Keratinocyte (primary cell): ENCODE results near the gene PRKCA. TPM values are rescaled to one million over a fixed set of nuclear protein-coding genes. Genes with fewer than 3 reads are reported as not detected.
A peak's percentile ranks its signal among the peaks of the same experiment; 100 is the strongest.
"Not testable (repeated sequence)": the region's sequence is repeated elsewhere in the genome, so short reads cannot be mapped to it uniquely, and the experiment has no call there.

Source experiments
- DNase-seq: peaks from one replicate; pipeline ENCODE4 v3.0.0-alpha.2; 2011; ENCODE audit warnings: low read depth, missing footprints, low spot score
- FAIRE-seq: peaks from 2 replicates; lab custom pipeline; 2011; peaks lifted over from hg19 to GRCh38; lab: Jason Lieb, UNC
- H2AFZ ChIP-seq: 2 replicates; pipeline ENCODE4 v1.6.0; 2012; ENCODE audit warnings: low read length, control low read depth, inconsistent platforms; ENCODE audit not compliant: control insufficient read depth
- H3K27ac ChIP-seq: 2 replicates; pipeline ENCODE4 v1.5.1; 2011; ENCODE audit warnings: low read length; ENCODE audit not compliant: control insufficient read depth, insufficient read depth
- H3K27me3 ChIP-seq: 3 replicates; pipeline ENCODE4 v1.6.0; 2011; ENCODE audit warnings: low read length; ENCODE audit not compliant: control insufficient read depth, insufficient read depth; ENCODE audit errors: extremely low read depth
- H3K36me3 ChIP-seq, 2 experiments: 2 replicates in 1 of 2; 3 replicates in 1 of 2; pipeline ENCODE4 v1.5.1; 2011; ENCODE audit warnings: low read length in 2 of 2, mild to moderate bottlenecking in 1 of 2; ENCODE audit not compliant: control insufficient read depth in 2 of 2, insufficient read depth in 2 of 2; ENCODE audit errors: extremely low read depth in 1 of 2
- H3K4me1 ChIP-seq: 3 replicates; pipeline ENCODE4 v1.5.1; 2011; ENCODE audit warnings: low read length; ENCODE audit not compliant: control insufficient read depth, insufficient read depth; ENCODE audit errors: extremely low read depth
- H3K4me2 ChIP-seq: 3 replicates; pipeline ENCODE4 v1.6.0; 2011; ENCODE audit warnings: low read depth, low read length; ENCODE audit not compliant: control insufficient read depth, insufficient read depth; ENCODE audit errors: extremely low read depth
- H3K4me3 ChIP-seq, 3 experiments: fragments of 200-600 bp in 1 of 3; sonication (generic) in 1 of 3; 2 replicates in 2 of 3; 3 replicates in 1 of 3; pipeline ENCODE4 v1.5.1; 2011 to 2016; ENCODE audit warnings: low read length in 3 of 3, mild to moderate bottlenecking in 3 of 3, control low read depth in 2 of 3, inconsistent platforms in 1 of 3, low read depth in 1 of 3, mixed read lengths in 1 of 3, mixed run types in 1 of 3, moderate library complexity in 1 of 3; ENCODE audit not compliant: control insufficient read depth in 2 of 3, insufficient read depth in 2 of 3; ENCODE audit errors: extremely low read depth in 1 of 3
- H3K79me2 ChIP-seq: 2 replicates; pipeline ENCODE4 v1.6.0; 2012; ENCODE audit warnings: low read length; ENCODE audit not compliant: control insufficient read depth, insufficient read depth
- H3K9ac ChIP-seq: 3 replicates; pipeline ENCODE4 v1.6.0; 2011; ENCODE audit warnings: low read length; ENCODE audit not compliant: control insufficient read depth, insufficient read depth; ENCODE audit errors: extremely low read depth
- H3K9me1 ChIP-seq: 3 replicates; pipeline ENCODE4 v1.6.0; 2011; ENCODE audit warnings: low read length; ENCODE audit not compliant: control insufficient read depth, insufficient read depth; ENCODE audit errors: extremely low read depth
- H3K9me3 ChIP-seq: 2 replicates; pipeline ENCODE4 v1.5.1; 2012; ENCODE audit warnings: low read depth, low read length; ENCODE audit not compliant: control insufficient read depth
- H4K20me1 ChIP-seq: 3 replicates; pipeline ENCODE4 v1.6.0; 2011; ENCODE audit warnings: low read length; ENCODE audit not compliant: control insufficient read depth, insufficient read depth; ENCODE audit errors: extremely low read depth
- CTCF ChIP-seq, 3 experiments: IDR thresholded peaks in 1 of 3; conservative IDR thresholded peaks in 1 of 3; optimal IDR thresholded peaks in 1 of 3; 2 replicates in 2 of 3; 3 replicates in 1 of 3; pipeline versions ENCODE3 to v1.5.1; 2011; ENCODE audit warnings: low read length in 3 of 3, mild to moderate bottlenecking in 3 of 3, moderate library complexity in 2 of 3, control low read depth in 1 of 3, inconsistent platforms in 1 of 3; ENCODE audit not compliant: insufficient read depth in 2 of 3; ENCODE audit errors: extremely low read depth in 1 of 3
- EZH2 ChIP-seq: IDR thresholded peaks from one replicate; pipeline ENCODE4 v1.6.1; 2012; ENCODE audit warnings: inconsistent platforms, mild to moderate bottlenecking, low read length, moderate library complexity
- dilution Hi-C: fragments of 300-500 bp; cut with MboI; formaldehyde crosslinking; loops from one replicate; pipeline ENCODE4 v1.7.0; 2020; ENCODE audit warnings: low sequenced_read_pairs; ENCODE audit not compliant: extremely low pct_ligation_motif_present
- polyA minus RNA-seq, 3 experiments: library from RNA; depleted of rRNA, polyadenylated mRNA; stranded (reverse); fragments of >200 nt; gene quantifications; 1 replicate in 1 of 3; 2 replicates in 1 of 3; 3 replicates in 1 of 3; pipeline ENCODE4 v1.2.3, GENCODE V29; 2011
- polyA plus RNA-seq, 5 experiments: library from polyadenylated mRNA; depleted of rRNA in 3 of 5; stranded (reverse) in 3 of 5; stranded (forward) in 1 of 5; unstranded in 1 of 5; fragments of >200 nt; gene quantifications; 1 replicate in 1 of 5; 2 replicates in 3 of 5; 3 replicates in 1 of 5; pipeline versions ENCODE4 v1.2.1 to v1.2.3, GENCODE V29; 2011 to 2012; ENCODE audit warnings: missing spikeins in 2 of 5, low read depth in 1 of 5, low replicate concordance in 1 of 5

The PRKCA gene
- polyA plus RNA-seq (2.4 to 3.8 TPM (median 3.6 TPM) in 3 replicates), polyA minus RNA-seq (4.1 to 6.6 TPM (median 4.6 TPM) in 3 replicates)
- polyA plus RNA-seq (2011; ENCODE audit: low read depth) = 2.1 TPM
- 1.9 and 2.8 TPM in 2 replicates for polyA plus RNA-seq (2011; cell fraction: cytosol; rRNA removed)
- polyA plus RNA-seq (2011; cell fraction: nucleus; rRNA removed) = 4.9 and 5.6 TPM in 2 replicates
- polyA plus RNA-seq (2012; ENCODE audit: low replicate concordance) = 1.9 and 2.4 TPM in 2 replicates
- polyA minus RNA-seq (2011; cell fraction: cytosol; rRNA and poly(A)+ RNA removed) = 2.5 TPM
- polyA minus RNA-seq (2011; cell fraction: nucleus; rRNA and poly(A)+ RNA removed) = 5.4 and 7.7 TPM in 2 replicates

- H3K36me3 ChIP-seq = no peaks in the 10 kb centered on the region
- dilution Hi-C loops = no loop called here
- peak within 1 kb of the TSS; percentile 76 to 83 (median 83) for H3K4me3 ChIP-seq
- H3K9me1 ChIP-seq = no peaks in the 10 kb centered on the region
- H3K9ac ChIP-seq = peak within 1 kb of the TSS; percentile 67
- H3K27ac ChIP-seq = peak within 1 kb of the TSS; percentile 20
- DNase-seq (no peak), FAIRE-seq (no peak)
- TF ChIP-seq EZH2 (no peak), CTCF (optimal IDR thresholded peaks at IDR 0.05 in 1 of 3, IDR thresholded peaks at IDR 0.05 in 1 of 3, conservative IDR thresholded peaks at IDR 0.05 in 1 of 3; ENCODE audit: extremely low read depth in 1 of 3, insufficient read depth in 2 of 3, low read length in 3 of 3) (no peak)
- H3K9me3 ChIP-seq = no peaks in the 10 kb centered on the region
- peak within 1 kb of the TSS; percentile 96 for H3K4me2 ChIP-seq
- H3K4me1 ChIP-seq = peaks cover 9% of the 10 kb centered on the region
- peak within 1 kb of the TSS; percentile 87 for H2AFZ ChIP-seq
- no peaks in the 10 kb centered on the region for H4K20me1 ChIP-seq
- H3K79me2 ChIP-seq = peaks cover 11% of the 10 kb centered on the region
- no peaks in the 10 kb centered on the region for H3K27me3 ChIP-seq
These were observed at the start of gene PRKCA for GRCh38 chr17:66301864-66302741. PRKCA (plus strand) TSS chr17:66302613.

- DNase-seq, dilution Hi-C loops, H3K27me3 ChIP-seq, H3K27ac ChIP-seq, H3K9me1 ChIP-seq, H3K79me2 ChIP-seq, H3K9ac ChIP-seq, H4K20me1 ChIP-seq, H3K4me2 ChIP-seq, H2AFZ ChIP-seq, FAIRE-seq, H3K9me3 ChIP-seq, H3K4me3 ChIP-seq, H3K4me1 ChIP-seq, H3K36me3 ChIP-seq: not testable (repeated sequence)
These were observed 49.0 kb upstream of the PRKCA start for GRCh38 chr17:66253458-66253857.
